Hematopoietic multipotent progenitor cell treated with erythropoietin and hydrocortisone succinate and interleukin-3 and kit ligand, for 8 days (in vitro differentiated cells): Measurements from ENCODE around the gene TXNRD2.

Experiments
- DNase-seq: peaks from one replicate; pipeline ENCODE4 v3.0.0-alpha.2; 2015

Gene TXNRD2

GRCh38 chr22:19941365-19942082 is at the start of gene TXNRD2, which contains the start of gene COMT:
Gene TXNRD2, minus strand, starts transcription at chr22:19941818. Its CDS starts 15 bp downstream, at chr22:19941803.
Gene COMT, plus strand, starts transcription at chr22:19941772. Its CDS starts 20,755 bp downstream, at chr22:19962527.
- peak; percentile 65 for DNase-seq

GRCh38 chr22:19991395-19991644 is 49.7 kb upstream of the TXNRD2 start:
- no peak for DNase-seq

GRCh38 chr22:19990609-19991394 is 49.2 kb upstream of the TXNRD2 start:
- DNase-seq, result no peak

GRCh38 chr22:19990188-19990587 is 48.6 kb upstream of the TXNRD2 start:
- DNase-seq, result no peak

- DNase-seq, result no peak
Measured at GRCh38 chr22:19989725-19990067, 48.1 kb upstream of the TXNRD2 start.

- DNase-seq, result no peak
Measured at GRCh38 chr22:19988965-19989724, 47.5 kb upstream of the TXNRD2 start.

GRCh38 chr22:19988331-19988808 is 46.8 kb upstream of the TXNRD2 start:
- DNase-seq, result no peak

- DNase-seq, result no peak
Measured at GRCh38 chr22:19987394-19988306, 46.0 kb upstream of the TXNRD2 start.

GRCh38 chr22:19986410-19987341 is 45.1 kb upstream of the TXNRD2 start:
- peak; percentile 48 for DNase-seq

GRCh38 chr22:19986011-19986409 is 44.4 kb upstream of the TXNRD2 start:
- no peak for DNase-seq

GRCh38 chr22:19984851-19985811 is 43.5 kb upstream of the TXNRD2 start:
- no peak for DNase-seq

GRCh38 chr22:19984201-19984753 is 42.7 kb upstream of the TXNRD2 start:
- no peak for DNase-seq

GRCh38 chr22:19983741-19984140 is 42.1 kb upstream of the TXNRD2 start:
- no peak for DNase-seq

GRCh38 chr22:19982991-19983578 is 41.5 kb upstream of the TXNRD2 start:
- DNase-seq, result no peak

GRCh38 chr22:19981961-19982920 is 40.6 kb upstream of the TXNRD2 start:
- DNase-seq, result no peak

GRCh38 chr22:19981171-19981960 is 39.7 kb upstream of the TXNRD2 start:
- DNase-seq, result no peak

- no peak for DNase-seq
Measured at GRCh38 chr22:19980766-19981165, 39.1 kb upstream of the TXNRD2 start.
